NCI-H345 (cell line): Measurements from ENCODE around the gene KRTAP12-4.
"Not testable (repeated sequence)": the region's sequence is repeated elsewhere in the genome, so short reads cannot be mapped to it uniquely, and the experiment has no call there.

ENCODE experiments used
- DNase-seq: peaks from one replicate; lab custom pipeline; 2025; lab: John Stamatoyannopoulos, UW

Gene KRTAP12-4

DNA sequence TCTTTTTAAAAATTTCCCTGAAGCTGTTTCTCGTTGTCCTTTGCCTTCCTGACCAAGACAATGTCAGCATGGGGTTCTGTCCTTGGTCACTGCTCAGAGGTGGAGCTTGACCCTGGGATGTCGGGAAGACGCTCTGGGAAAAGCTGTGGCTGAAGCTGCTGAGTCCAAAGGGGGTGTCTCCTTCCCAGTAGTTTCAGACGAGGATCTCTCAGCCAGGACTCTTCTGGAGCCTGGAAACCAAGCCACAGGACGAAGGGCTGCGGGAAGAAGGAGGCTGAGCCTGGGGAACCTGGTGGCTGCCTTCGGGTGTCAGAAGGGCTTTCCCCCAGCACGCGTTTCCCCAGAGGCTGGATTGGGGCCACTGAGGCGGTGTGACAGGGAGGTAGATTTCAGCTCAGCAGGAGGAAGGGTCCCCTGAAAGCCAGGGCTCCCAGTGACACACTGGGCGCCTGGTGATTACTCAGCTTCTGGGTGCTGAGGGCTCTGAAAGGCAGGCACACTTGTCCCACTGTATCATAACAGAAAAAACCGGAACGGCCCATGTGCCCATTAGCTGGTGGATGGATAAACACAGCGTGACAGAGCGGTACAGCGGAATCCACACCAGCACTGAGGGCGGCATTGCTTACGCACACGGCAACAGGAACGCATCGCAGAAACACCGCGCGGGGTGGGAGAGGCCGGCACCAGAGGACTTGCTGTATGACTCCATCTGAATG, 32.5 kb upstream of the KRTAP12-4 start:
- peak; percentile 48 for DNase-seq

DNA sequence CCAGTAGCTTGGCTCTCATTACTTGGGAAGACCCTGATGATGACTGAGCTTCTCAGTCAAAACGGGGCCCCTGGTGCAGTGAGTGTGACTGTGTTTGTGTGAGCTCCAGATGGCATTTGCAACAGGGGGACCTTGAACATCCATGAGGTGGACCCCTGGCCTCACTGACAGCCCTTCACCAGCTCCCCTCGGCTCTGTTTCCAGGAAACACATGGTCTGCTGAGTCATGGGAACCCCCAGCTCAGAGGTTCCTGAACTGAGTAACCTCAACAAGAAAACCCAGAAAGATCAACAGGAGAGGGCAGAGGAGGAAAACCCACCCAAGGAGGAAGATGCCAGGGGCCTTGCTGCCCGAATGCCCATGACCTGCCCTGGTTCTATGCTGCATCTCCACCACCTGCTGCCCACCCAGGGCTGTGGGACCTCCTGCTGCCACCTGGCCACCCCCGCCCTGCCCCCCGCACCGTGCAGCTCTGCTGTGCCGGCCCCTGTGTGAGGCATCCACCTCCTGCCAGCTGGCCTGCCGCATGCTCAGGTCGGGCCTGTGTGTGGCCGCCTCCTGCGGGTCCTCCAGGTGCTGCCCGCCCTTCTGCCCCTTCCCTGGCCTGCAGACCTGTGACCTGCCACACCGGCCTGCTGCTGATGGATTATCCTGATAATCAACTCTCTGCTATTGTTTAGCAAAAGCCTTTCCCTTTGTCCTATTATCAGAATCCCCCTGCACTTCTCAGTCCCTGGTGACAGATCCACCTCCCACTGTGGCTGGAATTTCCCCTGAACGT, 31.7 kb upstream of the KRTAP12-4 start:
- DNase-seq: no peak

DNA sequence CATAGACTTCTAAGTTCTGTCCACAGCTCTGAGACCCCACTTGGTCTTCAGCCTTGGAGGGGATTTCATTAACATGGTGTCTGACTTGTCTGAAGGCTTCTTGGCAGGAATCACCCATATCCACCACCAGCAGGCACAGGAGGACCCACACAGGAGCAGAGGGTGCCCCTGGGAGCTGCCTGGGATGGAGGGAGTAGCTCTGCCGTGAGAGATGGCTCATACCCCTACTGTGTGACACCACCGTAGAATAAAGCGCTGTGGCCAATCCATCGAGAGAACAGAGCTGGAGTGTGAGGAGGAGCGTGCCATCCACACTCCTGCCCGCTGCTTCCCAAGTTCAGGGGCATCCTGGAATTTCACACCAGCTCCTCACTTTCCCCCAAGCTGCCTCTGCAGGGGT, 30.6 kb upstream of the KRTAP12-4 start:
- not testable (repeated sequence) for DNase-seq

DNA sequence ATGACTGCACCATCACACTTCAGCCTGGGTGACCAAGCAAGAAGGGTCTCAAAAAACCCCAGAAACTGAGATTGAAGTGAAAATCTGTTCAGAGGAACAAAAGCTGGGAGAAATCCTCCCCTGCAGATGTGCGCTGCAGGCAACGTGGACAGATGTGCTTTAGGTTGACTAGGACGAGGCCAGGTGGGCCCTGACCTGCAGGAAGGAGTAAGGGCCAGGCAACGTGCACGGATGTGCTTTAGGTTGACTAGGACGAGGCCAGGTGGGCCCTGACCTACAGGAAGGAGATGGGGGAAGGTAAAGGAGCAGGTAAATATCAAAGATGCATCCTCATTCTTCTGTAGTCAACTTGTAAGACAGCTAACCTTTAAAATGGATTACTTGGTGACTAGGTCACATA, 30.0 kb upstream of the KRTAP12-4 start:
- no peak for DNase-seq

DNA sequence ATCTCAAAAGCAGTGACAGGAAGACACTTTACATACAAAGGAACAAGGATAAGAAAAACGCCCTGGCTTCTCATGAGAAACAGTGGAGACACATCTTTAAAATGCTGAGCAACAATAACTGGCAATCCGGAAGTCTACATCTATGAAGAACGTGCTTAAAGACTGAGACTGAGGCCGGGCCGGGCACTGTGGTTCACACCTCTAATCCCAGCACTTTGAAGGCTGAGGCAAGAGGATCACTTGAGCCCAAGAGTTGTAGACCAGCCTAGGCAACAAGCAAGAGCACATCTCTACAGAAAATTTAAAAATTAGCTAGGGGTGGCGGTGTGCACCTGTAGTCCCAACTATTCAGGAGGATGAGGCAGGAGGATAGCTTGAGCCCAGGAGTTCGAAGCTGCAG, 29.6 kb upstream of the KRTAP12-4 start:
- no peak for DNase-seq

DNA sequence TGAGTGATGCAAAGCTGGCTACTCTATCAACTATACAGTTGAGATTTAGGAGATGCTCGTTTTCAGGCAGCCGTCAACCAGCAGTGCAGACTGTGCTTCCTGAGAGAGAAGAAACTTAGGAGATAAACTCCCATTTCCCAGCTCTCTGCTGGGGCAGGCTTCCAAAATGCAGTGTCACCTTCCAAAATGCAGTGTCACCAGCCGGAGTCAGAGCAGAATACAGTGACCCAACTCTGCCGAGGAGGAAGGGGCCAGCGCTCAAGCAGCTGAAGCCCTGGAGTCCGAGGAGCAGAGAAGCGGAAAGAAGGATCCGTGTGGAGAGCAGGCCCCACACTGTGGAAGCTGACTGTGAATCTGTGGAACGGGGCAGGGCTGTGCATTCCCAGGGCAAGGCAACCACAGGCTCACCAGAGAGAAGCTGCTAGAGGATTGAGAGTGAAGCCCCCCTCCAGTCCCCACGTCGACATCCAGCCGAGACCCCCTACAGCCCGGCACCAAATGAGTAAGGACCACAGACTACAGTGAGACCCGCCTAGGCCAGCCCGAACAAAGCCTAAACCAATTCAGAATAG, 28.2 kb upstream of the KRTAP12-4 start:
- no peak for DNase-seq

DNA sequence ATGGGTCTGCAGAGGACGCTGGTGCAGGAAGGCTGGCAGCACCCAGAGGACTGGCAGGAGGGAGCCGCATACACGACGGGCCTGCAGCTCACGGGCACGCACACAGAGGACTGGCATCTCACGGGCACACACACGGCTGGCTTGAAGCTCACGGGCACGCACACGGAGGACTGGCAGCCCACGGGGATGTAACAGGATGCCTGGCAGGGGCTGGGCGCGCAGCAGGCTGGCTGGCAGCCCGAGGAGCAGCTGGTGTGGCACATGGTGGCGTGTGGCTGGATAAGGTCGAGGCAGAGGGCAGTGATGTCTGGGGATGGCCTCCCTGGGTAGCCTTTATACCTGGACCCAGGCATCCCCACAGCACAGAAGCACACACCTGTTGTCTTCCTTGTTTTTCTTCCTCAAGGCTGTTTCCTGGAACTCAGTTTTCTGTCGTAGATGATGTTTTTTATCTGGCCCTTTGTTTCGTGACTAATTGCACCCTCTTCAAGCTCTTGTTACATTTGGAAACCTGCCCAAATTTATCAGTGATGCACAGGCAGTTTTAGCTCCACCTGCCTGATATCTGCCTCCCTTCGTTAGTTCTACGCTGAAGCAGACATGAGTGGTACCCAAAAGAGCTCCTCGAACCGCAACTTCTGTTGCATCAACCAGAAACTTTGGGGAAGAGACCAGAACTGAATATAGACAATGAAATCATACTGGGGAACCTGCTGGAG, 27.6 kb upstream of the KRTAP12-4 start, which contains the start of gene KRTAP12-1:
TSS of gene KRTAP12-1 (minus strand) at position 303 of the 719 bp plus-strand sequence. CDS start at position 263, 40 bp downstream.
- peak; percentile 95 for DNase-seq

DNA sequence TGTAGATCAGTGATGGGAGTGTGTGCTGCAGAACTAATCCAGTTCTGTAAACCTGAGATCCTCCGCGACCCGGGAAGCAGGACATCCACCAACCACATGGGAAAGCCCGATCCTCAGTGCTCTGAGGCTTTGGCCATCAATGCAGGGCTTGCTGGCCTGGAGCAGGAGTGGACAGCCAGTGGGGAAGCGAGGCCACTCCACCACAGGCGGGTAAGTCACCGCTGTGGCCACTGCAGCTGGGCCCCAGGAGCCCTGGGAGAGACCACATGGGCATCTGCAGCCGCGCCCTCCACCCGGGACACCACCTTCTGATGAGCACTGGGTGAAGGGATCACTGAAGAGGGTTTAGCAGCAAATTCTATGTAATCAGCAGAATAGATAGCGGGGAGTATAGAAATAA, 26.7 kb upstream of the KRTAP12-4 start:
- DNase-seq: no peak

DNA sequence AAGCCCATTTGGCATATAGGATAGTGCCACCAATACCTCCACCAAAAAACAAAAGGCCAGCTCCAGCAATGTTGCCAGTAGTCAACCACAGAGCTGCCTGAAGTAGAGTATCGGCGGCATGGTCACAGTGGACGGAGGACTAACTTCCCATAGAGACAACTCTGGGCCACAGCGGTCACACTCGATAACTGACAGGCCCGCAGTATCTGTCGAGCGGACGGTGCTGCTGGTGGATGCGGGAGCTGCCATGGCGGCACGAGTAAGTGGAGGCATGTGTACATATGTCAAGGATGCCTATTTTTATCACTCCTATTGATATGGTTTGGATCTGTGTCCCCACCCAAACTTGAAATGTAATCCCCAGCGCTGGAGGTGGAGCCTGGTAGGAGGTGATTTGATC, 23.4 kb upstream of the KRTAP12-4 start:
- no peak for DNase-seq

DNA sequence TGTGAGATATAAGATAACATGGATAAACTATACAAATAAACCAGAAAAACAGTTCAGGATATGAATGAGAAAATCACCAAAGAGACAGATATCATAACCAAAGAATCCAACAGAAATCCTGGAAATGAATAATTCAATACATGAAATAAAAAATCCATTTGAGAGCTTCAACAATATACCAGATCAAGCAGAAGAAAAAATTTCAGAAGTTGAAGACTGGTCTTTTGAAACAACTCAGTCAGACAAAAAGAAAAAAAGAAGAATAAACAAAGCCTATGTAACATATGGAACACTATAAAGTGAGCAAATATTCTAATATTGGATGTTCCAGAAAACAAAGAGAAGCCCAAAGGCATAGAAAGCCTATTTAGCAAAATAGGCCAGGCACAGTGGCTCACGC, 17.5 kb upstream of the KRTAP12-4 start:
- no peak for DNase-seq

DNA sequence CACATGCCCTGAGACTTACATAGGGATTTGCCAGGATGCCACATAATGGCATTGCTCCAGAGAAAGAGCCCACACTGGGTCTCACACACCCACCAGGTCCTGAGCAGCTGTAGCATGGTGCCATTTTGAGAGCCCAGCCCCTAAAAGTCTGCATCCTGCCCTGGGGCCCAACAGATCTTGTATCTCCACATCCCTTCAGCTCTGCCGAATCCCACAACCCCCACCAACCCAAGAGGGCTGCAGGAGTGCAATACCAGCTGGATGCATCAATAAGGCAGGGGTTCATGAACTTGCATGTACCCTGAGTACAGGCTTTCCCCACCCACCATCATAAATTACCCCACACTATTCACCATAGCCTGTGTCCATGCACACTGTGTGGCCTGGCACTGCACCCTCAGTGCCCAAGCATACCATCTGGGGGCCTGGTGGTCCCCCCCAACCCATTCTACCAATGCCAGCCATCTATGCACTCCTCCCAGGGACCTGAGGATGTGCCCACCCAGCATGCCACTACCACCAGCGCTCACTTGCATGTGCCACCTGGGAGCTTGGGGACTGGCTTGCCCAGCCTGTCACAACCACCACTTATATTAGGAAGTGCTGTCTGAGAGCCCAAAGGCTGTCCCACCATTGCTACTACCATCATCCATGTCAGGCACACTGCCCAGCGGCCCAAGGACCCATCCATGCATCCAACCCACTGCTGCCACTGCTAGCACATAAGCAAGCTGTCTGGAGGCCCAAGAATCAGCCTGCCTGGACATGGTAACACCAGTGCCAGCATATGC, 16.4 kb upstream of the KRTAP12-4 start:
- no peak for DNase-seq

DNA sequence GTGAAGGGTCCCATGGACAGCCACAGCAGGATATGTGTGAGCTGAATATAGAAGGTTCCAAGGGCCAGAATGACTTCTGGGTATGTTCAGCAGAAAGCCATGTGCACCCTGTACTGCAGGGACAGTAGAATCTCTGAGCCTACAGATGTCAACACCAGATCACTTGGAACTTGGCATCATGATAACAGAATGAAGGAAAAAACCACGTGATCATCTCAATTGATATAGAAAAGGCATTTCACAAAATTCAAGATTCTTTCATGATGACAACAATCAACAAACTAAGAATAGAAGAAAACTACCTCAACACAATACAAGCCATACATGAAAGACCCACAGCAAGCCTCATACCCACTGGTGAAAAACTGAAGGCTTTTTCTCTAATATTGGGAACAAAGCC, 13.2 kb upstream of the KRTAP12-4 start:
- DNase-seq: no peak

DNA sequence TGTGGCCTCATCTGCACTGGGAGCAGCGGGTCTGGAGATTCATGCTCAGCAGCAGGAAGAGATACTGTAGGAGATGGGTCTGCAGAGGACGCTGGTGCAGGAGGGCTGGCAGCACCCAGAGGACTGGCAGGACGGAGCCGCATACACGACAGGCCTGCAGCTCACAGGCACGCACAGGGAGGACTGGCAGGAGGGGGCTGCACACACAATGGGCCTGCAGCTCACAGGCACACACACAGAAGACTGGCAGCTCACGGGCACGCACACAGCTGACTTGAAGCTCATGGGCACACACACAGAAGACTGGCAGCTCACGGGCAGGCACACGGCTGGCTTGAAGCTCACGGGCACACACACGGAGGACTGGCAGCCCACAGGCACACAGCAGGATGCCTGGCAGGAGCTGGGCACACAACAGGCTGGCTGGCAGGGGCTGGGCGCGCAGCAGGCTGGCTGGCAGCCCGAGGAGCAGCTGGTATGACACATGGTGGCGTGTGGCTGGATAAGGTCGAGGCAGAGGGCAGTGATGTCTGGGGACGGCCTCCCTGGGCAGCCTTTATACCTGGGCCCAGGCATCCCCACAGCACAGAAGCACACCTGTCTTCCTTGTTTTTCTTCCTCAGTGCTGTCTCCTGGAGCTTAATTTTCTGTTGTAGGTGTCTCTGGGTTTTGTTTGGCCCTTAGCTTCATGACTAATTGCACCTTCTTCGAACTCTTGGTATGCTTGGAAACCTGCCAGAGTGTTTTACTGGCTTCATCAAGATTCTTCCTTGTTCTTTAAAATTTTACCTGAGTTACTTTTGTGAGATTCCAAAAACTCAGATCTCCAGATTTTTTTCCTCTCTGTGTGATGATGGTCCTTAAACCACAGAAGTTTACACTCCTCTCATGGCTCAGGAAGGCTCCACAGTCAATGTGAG, 12.2 kb upstream of the KRTAP12-4 start, which contains the start of gene KRTAP12-2:
TSS of gene KRTAP12-2 (minus strand) at position 527 of the 920 bp plus-strand sequence. CDS start at position 486, 41 bp downstream.
- DNase-seq: peak; percentile 86

DNA sequence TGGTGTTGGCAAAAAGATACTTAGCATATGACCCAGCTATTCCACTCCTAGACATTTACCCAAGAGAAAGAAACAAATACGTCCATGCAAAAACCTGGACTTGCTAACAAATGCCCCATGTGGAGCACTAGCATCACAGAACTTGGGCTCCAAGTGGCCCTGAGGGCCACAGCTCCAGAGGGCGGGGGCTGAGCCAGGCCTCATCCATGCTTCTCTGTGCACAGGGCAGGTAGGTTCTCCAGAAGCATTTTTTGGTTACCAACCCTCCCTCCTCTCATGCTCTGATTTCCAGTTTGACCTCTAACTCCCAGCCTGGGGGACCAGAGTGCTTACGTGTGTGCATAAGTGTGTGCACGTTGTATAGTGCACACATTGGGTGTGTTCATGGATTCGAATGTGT, 10.2 kb upstream of the KRTAP12-4 start:
- no peak for DNase-seq

DNA sequence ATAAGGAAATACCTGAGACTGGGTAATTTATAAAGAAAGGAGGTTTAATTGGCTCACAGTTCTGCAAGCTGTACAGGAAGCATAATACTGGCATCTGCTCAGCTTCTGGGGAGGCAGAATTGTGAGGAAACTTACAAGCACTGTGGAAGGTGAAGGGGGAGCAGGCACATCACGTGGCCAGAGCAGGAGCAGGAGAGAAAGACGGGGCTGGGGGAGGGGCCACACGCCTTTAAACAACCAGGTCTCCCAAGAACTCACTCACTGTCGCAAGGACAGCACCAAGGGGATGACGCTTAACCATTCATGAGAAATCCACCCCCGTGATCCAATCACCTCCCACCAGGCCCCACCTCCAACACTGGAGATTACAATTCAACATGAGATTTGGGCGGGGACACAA, 7.1 kb upstream of the KRTAP12-4 start:
- DNase-seq: not testable (repeated sequence)

DNA sequence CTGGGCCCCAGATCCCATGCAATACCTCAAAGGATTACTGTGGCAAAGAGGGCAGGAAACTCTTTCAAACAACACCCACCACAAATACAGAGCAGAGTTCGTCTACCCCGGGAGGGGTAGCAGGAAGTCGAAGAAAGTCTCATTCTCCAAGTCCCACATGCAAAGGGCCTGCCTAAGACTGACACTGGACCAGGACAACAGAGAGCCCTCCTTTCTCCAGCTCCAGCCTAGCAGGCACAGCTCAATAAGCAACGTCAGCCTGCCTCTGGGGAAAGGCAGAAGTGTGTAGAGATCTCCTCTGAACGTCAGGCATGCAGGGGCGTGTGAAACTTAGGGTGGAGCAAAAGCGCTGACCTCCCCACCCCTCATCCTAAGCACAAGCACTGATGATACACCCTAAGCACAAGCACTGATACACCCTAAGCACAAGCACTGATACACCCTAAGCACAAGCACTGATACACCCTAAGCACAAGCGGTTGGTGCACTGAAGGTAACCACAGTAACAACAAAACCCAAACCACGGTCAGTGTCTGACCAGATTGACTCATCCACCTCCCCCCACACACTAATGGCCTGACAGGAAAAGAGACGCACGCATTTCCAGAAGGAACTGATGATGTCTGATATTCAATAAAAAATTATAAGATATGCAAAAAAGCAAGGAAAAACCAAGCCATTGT, 4.6 kb upstream of the KRTAP12-4 start:
- no peak for DNase-seq

DNA sequence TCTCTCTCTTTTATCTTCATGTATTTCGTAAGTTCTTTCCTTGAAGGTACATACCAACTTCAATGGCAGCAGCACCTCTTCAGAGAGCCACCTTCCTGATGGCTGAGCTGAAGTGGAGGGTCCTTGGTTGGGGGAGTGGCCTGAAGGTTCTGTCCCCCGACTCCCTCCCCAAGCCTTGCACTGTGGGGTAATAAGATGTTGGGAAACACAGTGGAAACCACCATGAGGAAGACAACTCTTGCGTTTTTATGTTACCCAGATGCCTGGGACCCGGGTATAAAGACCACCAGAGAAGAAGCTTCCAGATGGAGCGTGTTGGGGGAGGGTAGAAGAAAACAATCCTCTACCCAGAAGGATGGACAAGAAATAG, 4.1 kb upstream of the KRTAP12-4 start:
- no peak for DNase-seq

DNA sequence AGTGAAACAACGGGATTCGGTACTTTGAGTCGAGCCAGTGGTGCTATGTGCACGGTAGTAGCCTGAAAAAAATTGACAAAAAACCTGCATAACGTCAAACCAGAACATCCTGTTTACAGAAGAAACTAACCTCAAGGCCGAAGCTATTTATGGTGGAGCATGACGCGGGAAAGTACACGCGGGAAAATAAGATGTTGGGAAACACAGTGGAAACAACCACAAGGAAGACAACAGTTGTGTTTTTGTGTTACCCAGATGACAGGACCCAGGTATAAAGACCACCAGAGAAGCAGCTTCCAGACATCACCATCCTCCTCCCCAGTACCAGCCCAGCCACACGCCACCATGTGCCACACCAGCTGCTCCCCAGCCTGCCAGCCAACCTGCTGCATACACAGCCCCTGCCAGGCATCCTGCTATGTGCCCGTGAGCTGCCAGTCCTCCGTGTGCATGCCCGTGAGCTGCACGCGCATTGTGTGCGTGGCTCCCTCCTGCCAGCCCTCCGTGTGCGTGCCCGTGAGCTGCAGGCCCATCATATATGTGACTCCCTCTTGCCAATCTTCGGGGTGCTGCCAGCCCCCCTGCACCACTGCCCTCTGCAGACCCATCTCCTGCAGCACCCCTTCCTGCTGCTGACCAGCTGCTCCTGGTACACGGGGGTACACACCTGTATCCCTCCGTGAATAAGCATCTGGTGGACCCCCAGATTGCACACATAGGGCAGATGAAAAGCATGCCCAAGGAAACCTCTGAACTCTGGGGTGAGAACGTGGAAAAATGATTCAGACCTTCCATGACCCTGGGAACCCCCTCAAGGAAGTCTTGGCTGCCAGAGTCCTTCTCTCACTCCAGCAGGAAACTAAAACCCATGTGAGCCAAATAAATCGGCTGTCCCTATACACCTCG, 3.4 kb upstream of the KRTAP12-4 start, which contains the start of gene KRTAP12-3:
TSS of gene KRTAP12-3 (plus strand) at position 298 of the 906 bp plus-strand sequence. CDS start at position 346, 48 bp downstream.
- DNase-seq: no peak

DNA sequence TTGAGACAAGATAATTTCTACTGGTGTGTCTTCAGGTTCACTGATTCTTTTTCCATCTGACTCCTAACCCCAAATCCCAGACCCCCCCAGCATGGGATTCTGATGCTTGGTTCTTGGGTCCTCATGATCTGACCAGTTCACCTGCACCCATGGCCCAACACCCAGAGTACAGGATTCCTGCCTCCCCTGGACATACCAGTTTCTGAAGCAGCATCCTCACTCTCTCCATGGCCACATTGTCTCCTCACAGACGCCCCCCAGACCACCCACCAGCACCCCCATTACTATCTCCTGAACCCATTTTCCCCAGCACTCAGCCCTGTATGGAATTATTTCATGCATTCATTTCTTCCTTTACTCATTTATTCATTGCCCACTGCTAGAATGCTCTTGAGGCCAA, 2.4 kb upstream of the KRTAP12-4 start:
- no peak for DNase-seq
